H9 (cell line): ENCODE data around the gene SIDT2. TPM values are rescaled to one million over a fixed set of nuclear protein-coding genes. Genes with fewer than 3 reads are reported as not detected.

Experiments used
- DNase-seq: peaks from one replicate; pipeline ENCODE4 v3.0.0-alpha.2; 2017
- H2AFZ ChIP-seq: one replicate; pipeline ENCODE4 v1.6.1; 2013; ENCODE audit warnings: mild to moderate bottlenecking, low read length, control low read depth, moderate library complexity
- H2AK5ac ChIP-seq: 2 replicates; pipeline ENCODE4 v1.6.1; 2013; ENCODE audit warnings: low read length, control low read depth, mixed read lengths; ENCODE audit not compliant: insufficient read length
- H2BK120ac ChIP-seq: one replicate; pipeline ENCODE4 v1.6.1; 2013; ENCODE audit warnings: low read depth, mild to moderate bottlenecking, low read length, control low read depth, inconsistent platforms; ENCODE audit not compliant: poor library complexity, severe bottlenecking
- H2BK12ac ChIP-seq: 2 replicates; pipeline ENCODE4 v1.6.1; 2013; ENCODE audit warnings: low read length, control low read depth, mixed read lengths, low read depth; ENCODE audit not compliant: insufficient read length
- H2BK15ac ChIP-seq: 2 replicates; pipeline ENCODE4 v1.6.1; 2013; ENCODE audit warnings: low read depth, low read length, control low read depth
- H2BK20ac ChIP-seq: one replicate; pipeline ENCODE4 v1.6.1; 2013; ENCODE audit warnings: low read depth, mild to moderate bottlenecking, low read length, control low read depth, inconsistent platforms; ENCODE audit not compliant: poor library complexity, severe bottlenecking
- H2BK5ac ChIP-seq: 2 replicates; pipeline ENCODE4 v1.6.1; 2013; ENCODE audit warnings: low read length, control low read depth, mixed read lengths; ENCODE audit not compliant: insufficient read length
- H3K14ac ChIP-seq: 2 replicates; pipeline ENCODE4 v1.6.1; 2013; ENCODE audit warnings: low read length, control low read depth; ENCODE audit not compliant: insufficient read depth
- H3K18ac ChIP-seq: 2 replicates; pipeline ENCODE4 v1.6.1; 2013; ENCODE audit warnings: low read depth, mild to moderate bottlenecking, mixed read lengths, low read length, control low read depth; ENCODE audit not compliant: insufficient read length
- H3K23ac ChIP-seq: 2 replicates; pipeline ENCODE4 v1.6.1; 2013; ENCODE audit warnings: low read length, control low read depth, mixed read lengths, low read depth; ENCODE audit not compliant: insufficient read length
- H3K23me2 ChIP-seq: 2 replicates; pipeline ENCODE4 v1.6.1; 2013; ENCODE audit warnings: low read depth, mild to moderate bottlenecking, mixed read lengths, low read length, control low read depth; ENCODE audit not compliant: insufficient read length, poor library complexity, severe bottlenecking
- H3K27ac ChIP-seq: 2 replicates; pipeline ENCODE4 v1.5.1; 2013; ENCODE audit warnings: low read length, control low read depth, mixed read lengths, low read depth; ENCODE audit not compliant: insufficient read length
- H3K27me3 ChIP-seq: 2 replicates; pipeline ENCODE4 v1.6.1; 2013; ENCODE audit warnings: low read length, control low read depth, inconsistent platforms; ENCODE audit not compliant: insufficient read depth
- H3K4ac ChIP-seq: 2 replicates; pipeline ENCODE4 v1.6.1; 2013; ENCODE audit warnings: low read depth, mild to moderate bottlenecking, control low read depth, inconsistent platforms, low read length, moderate library complexity
- H3K4me1 ChIP-seq: 2 replicates; pipeline ENCODE4 v1.6.1; 2013; ENCODE audit warnings: low read length, control low read depth, inconsistent platforms; ENCODE audit not compliant: insufficient read depth
- H3K4me2 ChIP-seq: 2 replicates; pipeline ENCODE4 v1.6.1; 2013; ENCODE audit warnings: low read length, control low read depth, mixed read lengths; ENCODE audit not compliant: insufficient read length, insufficient read depth
- H3K56ac ChIP-seq: 2 replicates; pipeline ENCODE4 v1.6.1; 2013; ENCODE audit warnings: low read depth, mild to moderate bottlenecking, mixed read lengths, low read length, control low read depth; ENCODE audit not compliant: insufficient read length
- H3K79me1 ChIP-seq: 2 replicates; pipeline ENCODE4 v1.6.1; 2013; ENCODE audit warnings: low read depth, mild to moderate bottlenecking, moderate library complexity, low read length, control low read depth, inconsistent platforms; ENCODE audit not compliant: insufficient read depth, poor library complexity, severe bottlenecking
- H3K79me2 ChIP-seq: 2 replicates; pipeline ENCODE4 v1.6.1; 2013; ENCODE audit warnings: low read length, control low read depth, inconsistent platforms; ENCODE audit not compliant: insufficient read depth
- H3K9ac ChIP-seq: 2 replicates; pipeline ENCODE4 v1.6.1; 2013; ENCODE audit warnings: low read length, control low read depth, mixed read lengths; ENCODE audit not compliant: insufficient read length; ENCODE audit errors: extremely low read depth
- H3K9me3 ChIP-seq: one replicate; pipeline ENCODE4 v1.6.1; 2013; ENCODE audit warnings: low read depth, low read length, inconsistent platforms; ENCODE audit not compliant: control insufficient read depth
- H3T11ph ChIP-seq: one replicate; pipeline ENCODE4 v1.6.1; 2013; ENCODE audit warnings: mild to moderate bottlenecking, low read length, control low read depth, inconsistent platforms
- H4K20me1 ChIP-seq: one replicate; pipeline ENCODE4 v1.6.1; 2013; ENCODE audit not compliant: control insufficient read depth, insufficient read length, insufficient read depth
- H4K5ac ChIP-seq: 2 replicates; pipeline ENCODE4 v1.6.1; 2013; ENCODE audit warnings: low read depth, mild to moderate bottlenecking, mixed read lengths, low read length, control low read depth; ENCODE audit not compliant: insufficient read length
- H4K8ac ChIP-seq: replicated peaks from 2 replicates; pipeline ENCODE4 v1.6.1; 2013; ENCODE audit warnings: low read length, control low read depth, mixed read lengths, low read depth; ENCODE audit not compliant: insufficient read length
- H4K91ac ChIP-seq: 2 replicates; pipeline ENCODE4 v1.6.1; 2013; ENCODE audit warnings: low read depth, mild to moderate bottlenecking, moderate library complexity, mixed read lengths, low read length, control low read depth; ENCODE audit not compliant: insufficient read length
- H3K27ac Mint-ChIP-seq, 3 experiments: 2 replicates in 2 of 3; 3 replicates in 1 of 3; pipeline ENCODE4 v1.8.0; 2020 to 2021; ENCODE audit warnings: mixed read lengths in 3 of 3, mild to moderate bottlenecking in 1 of 3, moderate library complexity in 1 of 3
- H3K27me3 Mint-ChIP-seq: 2 replicates; pipeline ENCODE4 v1.8.0; 2021; ENCODE audit warnings: low read depth, mild to moderate bottlenecking, moderate library complexity, mixed read lengths
- H3K36me3 Mint-ChIP-seq, 3 experiments: 2 replicates in 2 of 3; 3 replicates in 1 of 3; pipeline ENCODE4 v1.8.0; 2020 to 2021; ENCODE audit warnings: low read depth in 3 of 3, mixed read lengths in 3 of 3; ENCODE audit not compliant: insufficient read depth in 1 of 3
- H3K4me1 Mint-ChIP-seq, 2 experiments: 2 replicates each; pipeline ENCODE4 v1.8.0; 2020; ENCODE audit warnings: mixed read lengths in 2 of 2
- H3K4me3 Mint-ChIP-seq, 2 experiments: 2 replicates in 1 of 2; 3 replicates in 1 of 2; pipeline ENCODE4 v1.8.0; 2020 to 2021; ENCODE audit warnings: mild to moderate bottlenecking in 2 of 2, mixed read lengths in 2 of 2, moderate library complexity in 1 of 2
- H3K9me3 Mint-ChIP-seq, 2 experiments: 2 replicates in 1 of 2; 3 replicates in 1 of 2; pipeline ENCODE4 v1.8.0; 2020; ENCODE audit warnings: mild to moderate bottlenecking in 2 of 2, mixed read lengths in 2 of 2, moderate library complexity in 1 of 2
- CTCF ChIP-seq: fragments of 200-600 bp; sonication (generic); conservative IDR thresholded peaks from 3 replicates; pipeline ENCODE4 v1.8.0; 2021; ENCODE audit warnings: antibody characterized with exemption, mild to moderate bottlenecking
- WGBS: extraction: QIAGEN DNeasy Blood & Tissue Kit; methylation state at CpG from one replicate; pipeline ENCODE4 v1.1.7; 2013; ENCODE audit warnings: missing lambda C conversion rate, low lambda C conversion rate, mixed read lengths; ENCODE audit not compliant: insufficient read length; ENCODE audit errors: extremely low coverage; 5-methylcytosine and 5-hydroxymethylcytosine counted together
- total RNA-seq: library from RNA; stranded (reverse); gene quantifications from 2 replicates; pipeline ENCODE4 v1.2.1, GENCODE V29; 2021

The SIDT2 gene
- total RNA-seq, 1 experiment from 2014 or later: 18.3 TPM

- no peak overlapping the region for H3K4ac ChIP-seq
- no peak overlapping the region for H3T11ph ChIP-seq
- Mint-ChIP-seq H3K27ac (peak overlapping the region in 1 of 3 experiments; percentile 84; a peak in 2 of 7 replicates), H3K4me1 (no peaks in the 10 kb centered on the region), H3K9me3 (no peaks in the 10 kb centered on the region), H3K27me3 (no peaks in the 10 kb centered on the region), H3K36me3 (peaks cover 23 to 85% (median 59%) of the 10 kb centered on the region in 3 experiments; a peak in 6 of 7 replicates), H3K4me3 (no peak overlapping the region)
- H2AK5ac ChIP-seq: no peak overlapping the region
- H2BK20ac ChIP-seq: no peak overlapping the region
- no peak for TF ChIP-seq CTCF
- H3K9me3 ChIP-seq: no peaks in the 10 kb centered on the region
- no peak overlapping the region for H2BK12ac ChIP-seq
- H3K4me1 ChIP-seq: no peaks in the 10 kb centered on the region
- H4K8ac ChIP-seq: no peak overlapping the region
- H4K20me1 ChIP-seq: no peaks in the 10 kb centered on the region
- H2BK15ac ChIP-seq: no peak overlapping the region
- no peak overlapping the region for H2AFZ ChIP-seq
- no peak overlapping the region for H2BK5ac ChIP-seq
- no CpG with 5 or more reads among the region's 2 CpGs for WGBS
- H3K18ac ChIP-seq: no peak overlapping the region
- H3K27ac ChIP-seq: no peak overlapping the region
- no peak overlapping the region for H4K91ac ChIP-seq
- H3K23ac ChIP-seq: no peak overlapping the region
- H3K79me2 ChIP-seq: peaks cover 10% of the 10 kb centered on the region; the same call in 1 of the 2 replicates
- H3K23me2 ChIP-seq: no peaks in the 10 kb centered on the region
- no peak overlapping the region for H3K4me2 ChIP-seq
- no peaks in the 10 kb centered on the region for H3K27me3 ChIP-seq
- DNase-seq: no peak
- no peak overlapping the region for H3K56ac ChIP-seq
- no peak overlapping the region for H3K14ac ChIP-seq
- peaks cover 7% of the 10 kb centered on the region for H3K79me1 ChIP-seq
- no peak overlapping the region for H2BK120ac ChIP-seq
- H4K5ac ChIP-seq: no peak overlapping the region
- no peak overlapping the region for H3K9ac ChIP-seq
These were observed 18.7 kb upstream of the SIDT2 start for GRCh38 chr11:117159892-117160291.
